B cell (primary cell): ENCODE measurements around the gene BEX1. TPM values are rescaled to one million over a fixed set of nuclear protein-coding genes. Genes with fewer than 3 reads are reported as not detected.

Experiments
- ATAC-seq: fragments of 200-7000 bp; cut with Tn5 transposase; one replicate; pipeline ENCODE4 v1.10.0; 2021; ENCODE audit warnings: low read depth, mild to moderate bottlenecking, moderate number of reproducible peaks, moderate library complexity
- CTCF ChIA-PET: fragments of 350-600 bp; sonication (Branson Sonifier 250); formaldehyde crosslinking; loops from one replicate; lab custom pipeline; 2021; ENCODE audit warnings: antibody characterized with exemption, inconsistent platforms; lab: Charles Lee
- POLR2A ChIA-PET: fragments of 350-600 bp; sonication (Branson Sonifier 250); formaldehyde crosslinking; loops from one replicate; lab custom pipeline; 2021; ENCODE audit warnings: antibody characterized with exemption; lab: Charles Lee
- DNase-seq: peaks from one replicate; pipeline ENCODE4 v3.0.0; 2013
- H2AFZ ChIP-seq: 2 replicates; pipeline ENCODE4 v1.6.1; 2012; ENCODE audit warnings: mild to moderate bottlenecking, low read depth, low read length; ENCODE audit not compliant: insufficient read depth, poor library complexity, severe bottlenecking
- H3K27ac ChIP-seq, 2 donors: 1 replicate in 1 of 2; 2 replicates in 1 of 2; pipeline ENCODE4 v1.5.1; 2012 to 2013; ENCODE audit warnings: low read length in 2 of 2, mild to moderate bottlenecking in 2 of 2, moderate library complexity in 1 of 2
- H3K27me3 ChIP-seq, 4 experiments: fragments of 200-600 bp in 1 of 4; sonication (generic) in 1 of 4; replicated peaks in 1 of 4; 1 replicate in 2 of 4; 2 replicates in 2 of 4; pipeline versions ENCODE4 v1.6.1 to v1.7.0; 2013 to 2016; ENCODE audit warnings: low read length in 3 of 4, mild to moderate bottlenecking in 2 of 4, mixed read lengths in 1 of 4, moderate library complexity in 1 of 4; ENCODE audit not compliant: insufficient read depth in 4 of 4, control insufficient read depth in 3 of 4; ENCODE audit errors: control extremely low read depth in 1 of 4
- H3K36me3 ChIP-seq, 2 experiments: replicated peaks in 1 of 2; 1 replicate in 1 of 2; 2 replicates in 1 of 2; pipeline versions ENCODE4 v1.6.1 to v1.7.1; 2013; ENCODE audit warnings: low read length in 1 of 2; ENCODE audit not compliant: insufficient read depth in 2 of 2, control insufficient read depth in 1 of 2; ENCODE audit errors: control extremely low read depth in 1 of 2, extremely low read depth in 1 of 2
- H3K4me1 ChIP-seq, 2 donors: fragments of 200-600 bp in 1 of 2; sonication (generic) in 1 of 2; 1 replicate in 1 of 2; 2 replicates in 1 of 2; pipeline versions ENCODE4 v1.5.1 to v1.6.1; 2013 to 2017; ENCODE audit warnings: low read length in 2 of 2; ENCODE audit not compliant: control insufficient read depth in 2 of 2, insufficient read depth in 2 of 2
- H3K4me2 ChIP-seq: replicated peaks from 2 replicates; pipeline ENCODE3; 2012; ENCODE audit warnings: mild to moderate bottlenecking, low read depth, low read length; ENCODE audit not compliant: poor library complexity, severe bottlenecking
- H3K4me3 ChIP-seq, 5 experiments: fragments of 200-600 bp in 1 of 5; sonication (generic) in 1 of 5; 1 replicate in 3 of 5; 2 replicates in 2 of 5; pipeline versions ENCODE4 v1.5.1 to v1.7.0; 2011 to 2016; ENCODE audit warnings: low read length in 4 of 5, mild to moderate bottlenecking in 4 of 5, low read depth in 2 of 5, control low read depth in 1 of 5, moderate library complexity in 1 of 5; ENCODE audit not compliant: insufficient read depth in 1 of 5; ENCODE audit errors: control extremely low read depth in 1 of 5, extremely low read depth in 1 of 5
- H3K79me2 ChIP-seq: fragments of 200-600 bp; sonication (generic); one replicate; pipeline ENCODE4 v1.6.0; 2016; ENCODE audit warnings: low read length; ENCODE audit not compliant: control insufficient read depth, insufficient read depth
- H3K9ac ChIP-seq: fragments of 200-600 bp; sonication (generic); 2 replicates; pipeline ENCODE4 v1.6.1; 2017; ENCODE audit warnings: mild to moderate bottlenecking, low read length, moderate library complexity
- H3K9me3 ChIP-seq, 3 donors: one replicate each; pipeline versions ENCODE4 v1.6.1 to v1.7.1; 2013; ENCODE audit warnings: low read length in 2 of 3; ENCODE audit not compliant: control insufficient read depth in 2 of 3, insufficient read depth in 1 of 3; ENCODE audit errors: control extremely low read depth in 1 of 3
- H4K20me1 ChIP-seq: 2 replicates; pipeline ENCODE4 v1.6.0; 2012; ENCODE audit warnings: mild to moderate bottlenecking, low read length; ENCODE audit not compliant: insufficient read depth, control insufficient read depth, poor library complexity, severe bottlenecking
- H3K27ac Mint-ChIP-seq: one replicate; pipeline ENCODE4 v1.8.0; 2021; ENCODE audit warnings: mixed read lengths
- H3K27me3 Mint-ChIP-seq: one replicate; pipeline ENCODE4 v1.8.0; 2021; ENCODE audit warnings: mixed read lengths
- H3K4me1 Mint-ChIP-seq: one replicate; pipeline ENCODE4 v1.8.0; 2021; ENCODE audit warnings: mixed read lengths
- H3K4me3 Mint-ChIP-seq: one replicate; pipeline ENCODE4 v1.8.0; 2021; ENCODE audit warnings: mixed read lengths
- H3K9me3 Mint-ChIP-seq: one replicate; pipeline ENCODE4 v1.8.0; 2022; ENCODE audit warnings: mixed read lengths; ENCODE audit not compliant: insufficient read depth
- EZH2 ChIP-seq: IDR thresholded peaks from 2 replicates; pipeline ENCODE4 v1.6.1; 2012; ENCODE audit warnings: borderline replicate concordance, low read depth, mild to moderate bottlenecking, moderate library complexity, low read length; ENCODE audit not compliant: insufficient read depth, poor library complexity, severe bottlenecking
- WGBS: methylation state at CpG from one replicate; pipeline ENCODE4 v1.1.5; 2013; ENCODE audit warnings: missing lambda C conversion rate; ENCODE audit not compliant: insufficient coverage; 5-methylcytosine and 5-hydroxymethylcytosine counted together
- intact Hi-C: fragments of 100-400 bp; cut with micrococcal nuclease; formaldehyde crosslinking; loops from one replicate; pipeline ENCODE4 v1.10.0; 2022
- polyA plus RNA-seq: library from polyadenylated mRNA; depleted of rRNA; stranded (reverse); fragments of >200 nt; gene quantifications from 2 replicates; pipeline ENCODE4 v1.2.3, GENCODE V29; 2012
- total RNA-seq, 2 donors: library from RNA; stranded (reverse); fragments of 120-200 nt in 1 of 2; gene quantifications; 1 replicate in 1 of 2; 2 replicates in 1 of 2; pipeline versions ENCODE4 v1.2.3 to v1.2.4, GENCODE V29; 2013 to 2022
- TF ChIP-seq, protein P1 (sequence below): fragments of 200-600 bp; IDR thresholded peaks from one replicate; pipeline ENCODE4 v1.8.0; 2022; ENCODE audit warnings: antibody characterized with exemption, mild to moderate bottlenecking

BEX1 gene
- total and polyA plus RNA-seq, 2 donors (not counting 1 experiment from before 2014, with no cell fraction given): 0.84 TPM; not detected in 1

DNA sequence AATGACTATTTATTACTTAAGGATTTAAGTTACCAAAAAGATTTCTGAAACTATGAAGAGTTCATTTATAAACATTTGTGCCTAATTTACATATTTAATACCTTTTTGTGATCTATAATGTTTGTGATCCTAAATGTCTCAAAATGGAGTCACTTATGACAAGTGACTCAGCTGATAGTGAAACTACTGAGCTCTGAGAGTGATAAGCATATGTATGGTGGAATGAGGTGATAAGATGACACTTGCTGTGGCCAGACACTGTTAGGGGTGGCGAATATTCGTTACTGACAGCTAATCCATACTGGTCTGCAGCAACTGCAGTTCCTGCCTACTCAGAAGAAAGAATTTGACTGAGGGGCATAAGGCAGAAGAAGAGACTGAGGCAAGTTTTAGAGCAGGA is 34.5 kb upstream of the BEX1 start:
- Histone ChIP-seq H3K9me3 (no peaks in the 10 kb centered on the region), H3K9ac (no peak overlapping the region), H2AFZ (no peak overlapping the region), H3K36me3 (no peaks in the 10 kb centered on the region), H3K27me3 (no peaks in the 10 kb centered on the region), H3K4me1 (no peaks in the 10 kb centered on the region), H4K20me1 (no peaks in the 10 kb centered on the region), H3K27ac (no peak overlapping the region), H3K4me3 (no peak overlapping the region), H3K4me2 (no peak overlapping the region), H3K79me2 (no peaks in the 10 kb centered on the region)
- intact Hi-C loops: no loop called here
- TF ChIP-seq, protein P1, sequence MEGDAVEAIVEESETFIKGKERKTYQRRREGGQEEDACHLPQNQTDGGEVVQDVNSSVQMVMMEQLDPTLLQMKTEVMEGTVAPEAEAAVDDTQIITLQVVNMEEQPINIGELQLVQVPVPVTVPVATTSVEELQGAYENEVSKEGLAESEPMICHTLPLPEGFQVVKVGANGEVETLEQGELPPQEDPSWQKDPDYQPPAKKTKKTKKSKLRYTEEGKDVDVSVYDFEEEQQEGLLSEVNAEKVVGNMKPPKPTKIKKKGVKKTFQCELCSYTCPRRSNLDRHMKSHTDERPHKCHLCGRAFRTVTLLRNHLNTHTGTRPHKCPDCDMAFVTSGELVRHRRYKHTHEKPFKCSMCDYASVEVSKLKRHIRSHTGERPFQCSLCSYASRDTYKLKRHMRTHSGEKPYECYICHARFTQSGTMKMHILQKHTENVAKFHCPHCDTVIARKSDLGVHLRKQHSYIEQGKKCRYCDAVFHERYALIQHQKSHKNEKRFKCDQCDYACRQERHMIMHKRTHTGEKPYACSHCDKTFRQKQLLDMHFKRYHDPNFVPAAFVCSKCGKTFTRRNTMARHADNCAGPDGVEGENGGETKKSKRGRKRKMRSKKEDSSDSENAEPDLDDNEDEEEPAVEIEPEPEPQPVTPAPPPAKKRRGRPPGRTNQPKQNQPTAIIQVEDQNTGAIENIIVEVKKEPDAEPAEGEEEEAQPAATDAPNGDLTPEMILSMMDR: no peak
- no peak for TF ChIP-seq EZH2
- H3K27ac Mint-ChIP-seq: no peak overlapping the region
- WGBS: no CpG with 5 or more reads among the region's 2 CpGs
- H3K4me1 Mint-ChIP-seq: no peaks in the 10 kb centered on the region
- ChIA-PET POLR2A (no interaction called here), CTCF (interaction anchor here (0.6 kb wide), 1 partner anchor 9 kb away, joined by 3 read pairs; no protein-coding TSS in a partner anchor)
- ATAC-seq: no peak
- no peaks in the 10 kb centered on the region for H3K9me3 Mint-ChIP-seq
- no peaks in the 10 kb centered on the region for H3K27me3 Mint-ChIP-seq
- no peak overlapping the region for H3K4me3 Mint-ChIP-seq
- no peak for DNase-seq

DNA sequence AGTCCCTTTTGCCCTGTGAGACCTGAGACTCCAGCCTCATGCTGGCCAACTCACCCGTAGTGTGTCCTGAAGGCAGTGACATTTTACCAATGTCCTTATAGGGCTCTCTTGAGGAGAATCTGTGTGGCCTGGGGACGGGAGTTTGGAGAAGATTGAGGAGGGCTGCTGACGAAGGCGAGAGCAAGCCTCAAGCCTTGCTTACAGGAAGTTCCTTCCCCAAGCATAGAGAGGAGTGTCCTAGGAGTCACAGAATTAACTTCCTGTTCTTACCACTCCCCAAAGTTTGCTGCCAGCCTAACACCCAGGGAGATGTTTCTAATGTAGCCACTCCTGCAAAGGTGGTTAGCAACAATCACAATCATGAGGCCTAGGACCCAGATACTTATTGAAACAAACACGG is 29.0 kb upstream of the BEX1 start, which contains the start of gene NXF3:
NXF3 (minus strand) TSS at position 202 of the 400 bp plus-strand sequence; CDS start at position 82, 120 bp downstream.
- no peaks in the 10 kb centered on the region for H3K9me3 Mint-ChIP-seq
- H3K4me2 ChIP-seq: no peak within 1 kb of the TSS
- 100% methylated on average over 1 of the region's 5 CpGs for WGBS
- H3K9ac ChIP-seq: no peak within 1 kb of the TSS
- ATAC-seq (no peak), DNase-seq (no peak)
- H3K27ac Mint-ChIP-seq: no peak within 1 kb of the TSS
- H3K4me1 Mint-ChIP-seq: no peaks in the 10 kb centered on the region
- no peak for TF ChIP-seq EZH2
- TF ChIP-seq, protein P1: no peak
- H3K27ac ChIP-seq: no peak within 1 kb of the TSS
- H4K20me1 ChIP-seq: no peaks in the 10 kb centered on the region
- no peaks in the 10 kb centered on the region for H3K36me3 ChIP-seq
- H3K79me2 ChIP-seq: no peaks in the 10 kb centered on the region
- H3K27me3 ChIP-seq: no peaks in the 10 kb centered on the region
- no peaks in the 10 kb centered on the region for H3K9me3 ChIP-seq
- no peaks in the 10 kb centered on the region for H3K4me1 ChIP-seq
- POLR2A ChIA-PET: no interaction called here
- H2AFZ ChIP-seq: no peak within 1 kb of the TSS
- H3K4me3 Mint-ChIP-seq: no peak within 1 kb of the TSS
- CTCF ChIA-PET: no interaction called here
- no peak within 1 kb of the TSS for H3K4me3 ChIP-seq
- intact Hi-C loops: no loop called here
- H3K27me3 Mint-ChIP-seq: no peaks in the 10 kb centered on the region
